ENCODE results near the gene BHLHA9.

BHLHA9 gene

DNA sequence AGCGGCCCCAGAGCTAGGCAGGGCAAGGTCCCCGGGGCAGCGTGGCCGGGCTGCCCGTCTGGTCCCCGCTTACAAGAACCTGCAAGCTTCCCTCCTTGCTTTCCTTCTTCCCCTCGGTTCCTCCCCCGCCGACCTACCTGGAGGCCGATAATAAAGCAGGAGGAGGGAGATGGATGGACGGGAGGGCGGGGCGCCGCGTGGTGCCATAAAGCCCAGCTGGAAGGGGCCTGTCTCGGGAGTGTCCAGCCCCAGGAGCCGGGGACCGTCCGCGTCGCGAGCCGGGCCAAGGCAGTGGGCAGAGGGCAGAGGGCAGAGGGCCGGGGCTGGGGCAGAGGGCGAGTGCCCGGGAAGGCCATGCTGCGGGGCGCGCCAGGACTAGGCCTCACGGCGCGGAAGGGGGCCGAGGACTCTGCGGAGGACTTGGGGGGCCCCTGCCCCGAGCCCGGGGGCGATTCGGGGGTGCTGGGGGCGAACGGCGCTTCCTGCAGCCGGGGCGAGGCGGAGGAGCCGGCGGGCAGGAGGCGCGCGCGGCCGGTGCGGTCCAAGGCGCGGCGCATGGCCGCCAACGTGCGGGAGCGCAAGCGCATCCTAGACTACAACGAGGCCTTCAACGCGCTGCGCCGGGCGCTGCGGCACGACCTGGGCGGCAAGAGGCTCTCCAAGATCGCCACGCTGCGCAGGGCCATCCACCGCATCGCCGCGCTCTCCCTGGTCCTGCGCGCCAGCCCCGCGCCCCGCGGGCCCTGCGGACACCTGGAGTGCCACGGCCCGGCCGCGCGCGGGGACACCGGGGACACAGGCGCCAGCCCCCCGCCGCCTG, at the start of gene BHLHA9:
BHLHA9 (plus strand) TSS at position 235 of the 820 bp plus-strand sequence; CDS start at position 355, 120 bp downstream.
- H3K9ac ChIP-seq (ENCODE audit: low read depth, low read length), result no peak within 1 kb of the TSS
- H3K4me1 ChIP-seq (ENCODE audit: insufficient read depth, low read length), result 0 out of 2 replicates have a peak, but pooled peaks cover 4% of the 10 kb centered on the region
- no peaks in the 10 kb centered on the region for H3K36me3 ChIP-seq (ENCODE audit: insufficient read depth, low read length)
- H3K9me3 ChIP-seq (ENCODE audit: control insufficient read depth, insufficient read depth, low read length), result no peaks in the 10 kb centered on the region

DNA sequence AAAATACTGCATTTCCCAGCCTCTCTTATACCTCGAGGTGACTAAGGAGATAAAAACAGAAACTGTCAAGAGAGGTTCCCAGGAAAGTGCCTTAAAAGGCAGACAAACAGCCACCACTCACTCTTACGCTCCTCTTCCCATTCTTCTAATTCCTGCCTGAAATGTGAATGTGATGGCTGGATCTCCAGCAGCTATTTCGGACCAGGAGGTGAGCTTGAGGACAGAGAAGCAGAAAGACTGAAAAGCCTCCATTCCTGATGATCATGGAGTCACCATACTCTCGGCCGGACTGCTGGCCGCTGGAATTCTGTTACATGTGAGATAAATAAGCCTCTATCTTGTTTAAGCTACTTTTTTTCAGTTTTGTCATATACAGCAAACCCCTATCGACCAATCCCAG, 49.0 kb upstream of the BHLHA9 start:
- Histone ChIP-seq H3K9me3 (ENCODE audit: control insufficient read depth, insufficient read depth, low read length) (no peaks in the 10 kb centered on the region), H3K36me3 (ENCODE audit: insufficient read depth, low read length) (no peaks in the 10 kb centered on the region), H3K4me1 (ENCODE audit: insufficient read depth, low read length) (no peaks in the 10 kb centered on the region), H3K9ac (ENCODE audit: low read depth, low read length) (no peak overlapping the region)

DNA sequence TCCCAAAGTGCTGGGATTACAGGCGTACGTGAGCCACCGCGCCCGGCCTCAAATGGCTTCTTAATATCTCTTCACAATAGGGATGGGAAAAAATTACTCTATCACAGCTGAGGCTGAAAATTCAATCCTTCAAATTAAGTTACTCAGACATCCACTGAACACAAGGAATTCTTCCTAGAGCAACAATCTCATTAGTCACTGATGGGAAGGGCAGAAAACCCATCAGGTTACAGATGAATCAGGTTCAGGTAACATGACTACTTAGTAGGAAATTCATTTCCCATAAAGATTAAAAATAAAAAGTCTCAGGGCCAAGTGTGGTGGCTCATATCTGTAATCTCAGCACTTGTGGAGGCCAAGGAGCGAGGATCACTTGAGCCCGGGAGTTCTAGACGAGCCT, 47.9 kb upstream of the BHLHA9 start:
- no peak overlapping the region for H3K9ac ChIP-seq (ENCODE audit: low read depth, low read length)
- no peaks in the 10 kb centered on the region for H3K4me1 ChIP-seq (ENCODE audit: insufficient read depth, low read length)
- H3K9me3 ChIP-seq (ENCODE audit: control insufficient read depth, insufficient read depth, low read length), result no peaks in the 10 kb centered on the region
- no peaks in the 10 kb centered on the region for H3K36me3 ChIP-seq (ENCODE audit: insufficient read depth, low read length)

DNA sequence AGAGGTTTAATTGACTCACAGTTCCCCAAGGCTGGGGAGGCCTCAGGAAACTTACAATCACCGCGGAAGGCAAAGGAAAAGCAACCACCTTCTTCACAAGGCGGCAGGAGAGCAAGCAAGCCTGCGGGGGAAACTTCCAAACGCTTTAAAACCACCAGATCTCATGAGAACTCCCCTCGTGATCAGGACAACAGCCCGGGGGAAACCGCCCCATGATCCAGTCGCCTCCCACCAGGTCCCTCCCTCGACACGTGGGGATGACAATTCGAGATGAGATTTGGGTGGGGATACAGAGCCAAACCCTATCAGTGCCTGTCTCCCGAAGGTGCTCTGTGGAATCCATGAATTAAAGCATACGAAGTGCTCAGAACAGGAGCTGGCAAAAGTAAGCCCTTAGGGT, 46.6 kb upstream of the BHLHA9 start:
- H3K9me3 ChIP-seq (ENCODE audit: control insufficient read depth, insufficient read depth, low read length), result no peaks in the 10 kb centered on the region
- H3K36me3 ChIP-seq (ENCODE audit: insufficient read depth, low read length), result no peaks in the 10 kb centered on the region
- no peak overlapping the region for H3K9ac ChIP-seq (ENCODE audit: low read depth, low read length)
- H3K4me1 ChIP-seq (ENCODE audit: insufficient read depth, low read length), result no peaks in the 10 kb centered on the region

DNA sequence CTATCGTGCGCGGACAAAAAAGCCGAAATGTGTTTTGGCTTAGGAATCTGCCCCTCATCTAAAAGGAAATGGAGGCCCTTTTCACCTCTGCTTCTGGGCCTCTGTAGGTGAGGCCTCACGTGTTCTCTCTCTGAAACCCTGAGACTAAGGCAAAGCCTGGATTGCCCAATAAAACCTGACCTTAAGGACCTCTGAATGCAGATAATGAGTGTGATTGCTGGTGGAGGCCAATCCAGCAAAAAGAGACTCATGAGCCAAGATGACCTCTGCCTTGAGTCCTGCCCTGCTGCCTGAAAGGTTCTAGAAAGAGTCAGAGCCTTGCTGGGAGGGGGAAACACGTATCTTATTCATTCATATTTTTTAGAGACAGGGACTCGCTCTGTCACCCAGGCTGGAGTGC, 45.9 kb upstream of the BHLHA9 start:
- no peak overlapping the region for H3K9ac ChIP-seq (ENCODE audit: low read depth, low read length)
- no peaks in the 10 kb centered on the region for H3K4me1 ChIP-seq (ENCODE audit: insufficient read depth, low read length)
- no peaks in the 10 kb centered on the region for H3K36me3 ChIP-seq (ENCODE audit: insufficient read depth, low read length)
- H3K9me3 ChIP-seq (ENCODE audit: control insufficient read depth, insufficient read depth, low read length), result no peaks in the 10 kb centered on the region

DNA sequence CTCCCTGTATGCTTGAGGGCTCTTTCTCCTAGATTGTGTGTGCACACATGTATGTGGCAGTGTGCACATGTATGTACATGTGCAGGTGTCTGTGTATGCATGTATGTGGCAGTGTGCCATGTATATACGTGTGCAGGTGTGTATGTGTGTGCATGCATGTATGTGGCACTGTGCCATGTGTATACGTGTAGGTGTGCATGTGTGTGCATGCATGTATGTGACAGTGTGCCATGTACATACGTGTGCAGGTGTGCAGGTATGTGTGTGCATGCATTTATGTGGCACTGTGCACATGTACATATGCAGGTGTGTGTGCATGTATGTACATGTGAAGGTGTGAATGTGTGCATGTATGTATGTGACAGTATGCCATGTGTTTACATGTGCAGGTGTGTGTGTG, 43.9 kb upstream of the BHLHA9 start:
- Histone ChIP-seq H3K4me1 (ENCODE audit: insufficient read depth, low read length) (no peaks in the 10 kb centered on the region), H3K9me3 (ENCODE audit: control insufficient read depth, insufficient read depth, low read length) (no peaks in the 10 kb centered on the region), H3K9ac (ENCODE audit: low read depth, low read length) (no peak overlapping the region), H3K36me3 (ENCODE audit: insufficient read depth, low read length) (no peaks in the 10 kb centered on the region)

DNA sequence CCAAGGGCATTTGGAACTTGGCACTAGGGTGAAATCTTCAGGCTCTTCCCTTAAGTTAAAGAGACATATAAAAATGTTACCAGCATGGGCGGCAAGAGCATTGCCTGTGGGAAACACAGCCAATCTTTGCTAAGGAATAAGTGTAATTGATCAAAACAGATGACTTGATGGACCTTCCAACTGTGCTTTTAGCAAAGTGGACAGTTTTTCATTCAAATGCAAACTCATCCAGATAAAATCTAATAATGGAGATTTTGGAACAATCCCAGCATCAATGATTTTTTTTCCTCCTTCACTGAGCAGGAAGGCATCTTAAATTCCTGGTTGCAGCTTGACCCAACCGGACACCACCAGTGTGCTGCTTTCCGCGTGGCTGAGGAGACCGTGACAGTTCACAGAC, 42.9 kb upstream of the BHLHA9 start:
- Histone ChIP-seq H3K36me3 (ENCODE audit: insufficient read depth, low read length) (no peaks in the 10 kb centered on the region), H3K9ac (ENCODE audit: low read depth, low read length) (no peak overlapping the region), H3K9me3 (ENCODE audit: control insufficient read depth, insufficient read depth, low read length) (no peaks in the 10 kb centered on the region), H3K4me1 (ENCODE audit: insufficient read depth, low read length) (no peaks in the 10 kb centered on the region)

DNA sequence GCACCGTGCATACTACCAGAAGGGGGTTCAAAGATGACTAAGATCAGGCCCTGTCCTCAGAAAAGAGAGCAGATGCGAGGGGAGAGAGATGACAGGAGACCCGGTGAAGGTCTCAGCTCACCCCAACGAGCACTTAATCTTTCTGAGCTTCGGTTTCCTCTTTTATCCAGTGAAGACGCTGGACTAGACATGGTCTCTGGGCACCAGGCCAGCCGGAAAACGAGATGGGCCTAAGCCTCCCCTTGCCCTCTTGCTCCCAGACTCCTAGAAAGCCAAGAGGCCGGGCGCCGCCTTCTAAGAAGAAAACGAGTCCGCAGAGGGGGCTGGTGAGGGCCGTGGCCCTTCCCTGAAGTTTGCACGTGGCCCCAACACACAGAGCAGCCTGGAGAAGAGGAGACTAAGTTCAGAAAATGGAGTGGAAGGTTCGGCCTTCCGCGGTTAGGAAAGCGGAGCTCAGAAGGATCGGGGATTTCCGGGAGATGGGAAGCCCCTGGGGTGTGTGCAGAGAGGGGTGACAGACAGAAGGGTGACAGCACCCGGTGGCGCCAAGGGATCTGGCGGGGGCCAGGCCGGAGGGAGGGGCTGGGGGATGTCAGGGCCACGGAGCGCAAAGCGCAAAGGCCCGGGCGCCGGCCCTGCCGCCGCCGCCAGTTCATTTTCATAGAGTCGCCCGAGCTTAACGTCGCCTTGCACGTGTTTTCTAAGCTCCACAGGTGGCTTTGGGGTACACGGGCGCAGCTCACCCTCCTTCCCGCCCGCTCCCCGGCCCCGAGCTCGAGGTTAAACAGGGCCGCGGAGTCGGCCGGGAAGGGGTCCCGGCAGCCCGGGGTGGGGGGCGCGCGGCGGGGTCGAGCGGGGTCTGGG, 42.1 kb upstream of the BHLHA9 start:
- peak overlapping the region; percentile 30; the same call in 1 of the 2 replicates for H3K9ac ChIP-seq (ENCODE audit: low read depth, low read length)
- no peaks in the 10 kb centered on the region for H3K36me3 ChIP-seq (ENCODE audit: insufficient read depth, low read length)
- H3K4me1 ChIP-seq (ENCODE audit: insufficient read depth, low read length), result no peaks in the 10 kb centered on the region
- no peaks in the 10 kb centered on the region for H3K9me3 ChIP-seq (ENCODE audit: control insufficient read depth, insufficient read depth, low read length)

DNA sequence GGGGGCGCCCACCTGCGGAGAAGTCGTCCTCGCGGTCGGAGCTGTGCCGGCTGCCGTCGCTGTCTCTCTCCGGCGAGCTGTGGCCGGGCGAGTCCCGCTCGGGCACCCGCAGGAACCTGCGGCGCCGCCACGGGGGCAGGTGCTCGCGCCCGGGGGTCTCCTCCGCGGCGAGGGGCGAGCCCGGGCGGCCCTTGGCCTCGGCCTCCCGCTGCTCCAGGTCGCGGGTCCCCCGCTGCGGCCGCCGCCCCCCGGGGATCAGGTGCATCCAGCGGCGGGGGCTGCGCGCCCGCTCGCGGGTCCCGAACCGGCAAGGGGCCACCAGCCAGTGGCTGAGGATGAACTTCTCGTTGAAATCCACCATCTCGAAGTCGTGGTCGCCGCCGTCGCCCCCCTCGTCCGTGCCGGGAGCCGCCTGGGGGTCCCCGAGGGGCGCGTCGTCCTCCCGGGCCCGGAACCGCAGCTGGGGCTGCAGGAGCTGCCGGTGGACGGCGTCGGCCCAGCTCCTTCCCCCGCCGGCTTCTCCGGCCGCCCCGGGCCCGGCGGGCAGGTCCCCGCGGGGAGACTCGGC, 41.4 kb upstream of the BHLHA9 start:
- Histone ChIP-seq H3K9ac (ENCODE audit: low read depth, low read length) (peak overlapping the region; percentile 60; the same call in 1 of the 2 replicates), H3K9me3 (ENCODE audit: control insufficient read depth, insufficient read depth, low read length) (no peaks in the 10 kb centered on the region), H3K36me3 (ENCODE audit: insufficient read depth, low read length) (no peaks in the 10 kb centered on the region), H3K4me1 (ENCODE audit: insufficient read depth, low read length) (no peaks in the 10 kb centered on the region)

DNA sequence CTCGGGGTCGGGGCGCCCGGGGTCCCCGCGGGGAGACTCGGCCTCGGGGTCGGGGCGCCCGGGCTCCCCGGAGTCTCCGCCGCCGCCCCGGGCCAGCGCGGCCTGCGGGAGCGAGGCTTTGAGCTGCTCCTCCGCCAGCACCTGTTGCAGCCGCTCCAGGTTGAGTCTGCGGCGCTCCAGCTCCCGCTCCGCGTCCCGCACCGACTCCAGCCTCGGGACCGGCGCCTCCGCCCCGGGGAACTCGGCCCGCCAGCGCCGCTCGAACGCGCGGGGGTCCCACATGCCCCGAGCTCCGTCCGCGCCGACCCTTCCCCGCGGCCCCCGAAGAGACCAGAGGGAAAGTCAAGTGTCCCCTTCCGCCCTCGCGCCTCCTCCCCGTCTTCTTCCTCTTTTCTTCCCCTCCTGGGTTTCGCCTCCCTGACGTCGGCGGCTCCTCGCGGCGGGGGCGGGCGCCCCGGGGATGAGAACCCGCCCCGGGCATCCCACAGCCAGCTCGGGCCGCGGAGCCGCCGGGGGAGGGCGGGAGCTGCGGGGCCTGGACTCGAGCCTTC, 40.8 kb upstream of the BHLHA9 start:
- H3K9ac ChIP-seq (ENCODE audit: low read depth, low read length), result peak overlapping the region; percentile 60; the same call in 1 of the 2 replicates
- H3K4me1 ChIP-seq (ENCODE audit: insufficient read depth, low read length), result no peaks in the 10 kb centered on the region
- H3K36me3 ChIP-seq (ENCODE audit: insufficient read depth, low read length), result no peaks in the 10 kb centered on the region
- no peaks in the 10 kb centered on the region for H3K9me3 ChIP-seq (ENCODE audit: control insufficient read depth, insufficient read depth, low read length)

DNA sequence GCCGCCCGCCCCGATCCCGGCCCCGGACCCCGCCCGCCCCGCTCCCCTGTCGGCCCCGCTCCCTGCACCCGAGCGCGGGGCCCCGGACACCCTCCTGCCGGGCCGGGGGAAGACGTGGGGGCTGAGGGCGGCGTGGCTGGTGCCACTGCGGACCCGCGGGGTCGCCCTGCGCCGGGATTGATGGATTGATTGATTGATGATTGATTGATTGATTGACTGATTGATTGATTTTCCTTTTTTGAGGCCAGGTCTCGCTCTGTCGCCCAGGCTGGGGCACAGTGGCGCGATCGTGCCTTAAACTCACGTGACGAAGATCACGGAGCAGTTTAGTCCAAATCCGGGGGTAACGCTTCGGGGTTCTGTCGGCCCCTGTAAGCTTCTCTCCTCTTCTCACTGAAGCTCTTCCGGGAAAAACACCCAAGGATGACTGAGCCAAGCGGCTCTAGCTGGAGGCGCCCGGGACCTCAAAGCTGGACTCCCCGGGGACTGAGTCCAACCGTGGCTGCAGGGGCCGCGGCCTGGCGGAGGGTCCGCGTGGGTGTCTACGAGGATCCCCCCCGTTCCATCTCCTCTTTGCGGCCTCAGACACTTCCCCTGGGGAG, 40.2 kb upstream of the BHLHA9 start:
- no peaks in the 10 kb centered on the region for H3K9me3 ChIP-seq (ENCODE audit: control insufficient read depth, insufficient read depth, low read length)
- peak overlapping the region; percentile 60; the same call in 1 of the 2 replicates for H3K9ac ChIP-seq (ENCODE audit: low read depth, low read length)
- no peaks in the 10 kb centered on the region for H3K36me3 ChIP-seq (ENCODE audit: insufficient read depth, low read length)
- H3K4me1 ChIP-seq (ENCODE audit: insufficient read depth, low read length), result no peaks in the 10 kb centered on the region

DNA sequence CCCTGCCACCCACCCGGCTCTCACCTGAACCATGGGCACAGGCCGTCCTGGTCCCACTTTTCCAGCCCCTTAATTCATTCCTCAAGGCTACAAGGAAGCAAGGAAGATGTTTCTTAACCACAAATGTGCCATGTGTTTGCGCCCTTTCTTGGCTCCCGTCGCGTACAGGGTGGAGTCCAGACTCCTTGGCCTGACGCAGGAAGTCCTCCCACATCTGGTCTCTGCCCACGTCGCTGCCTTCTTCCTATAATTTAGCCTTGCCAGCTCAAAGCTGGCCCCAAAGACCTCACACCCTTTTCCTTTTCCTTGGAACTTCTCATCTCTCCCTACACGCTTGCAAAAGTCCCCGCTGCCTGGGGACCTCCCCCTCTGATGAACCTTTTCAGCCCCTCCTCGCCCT, 38.8 kb upstream of the BHLHA9 start:
- no peaks in the 10 kb centered on the region for H3K9me3 ChIP-seq (ENCODE audit: control insufficient read depth, insufficient read depth, low read length)
- H3K36me3 ChIP-seq (ENCODE audit: insufficient read depth, low read length), result no peaks in the 10 kb centered on the region
- H3K9ac ChIP-seq (ENCODE audit: low read depth, low read length), result no peak overlapping the region
- no peaks in the 10 kb centered on the region for H3K4me1 ChIP-seq (ENCODE audit: insufficient read depth, low read length)

DNA sequence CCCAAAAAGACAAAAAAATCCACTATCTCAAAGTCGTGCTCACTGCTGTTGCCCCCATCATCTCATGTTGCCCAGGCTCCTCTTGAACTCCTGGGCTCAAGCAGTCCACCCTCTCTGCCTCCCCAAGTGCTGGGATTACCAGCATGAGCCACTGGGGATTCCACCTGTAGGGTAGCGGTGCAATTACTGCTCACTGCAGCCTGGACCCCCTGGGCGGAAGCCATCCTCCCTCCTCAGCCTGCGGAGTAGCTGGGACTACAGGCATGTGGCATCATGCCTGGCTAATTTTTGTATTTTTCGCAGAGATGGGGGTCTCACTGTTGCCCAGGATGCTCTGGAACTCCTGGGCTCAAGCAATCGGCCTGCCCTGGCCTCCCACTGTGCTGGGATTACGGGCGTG, 37.9 kb upstream of the BHLHA9 start:
- no peaks in the 10 kb centered on the region for H3K9me3 ChIP-seq (ENCODE audit: control insufficient read depth, insufficient read depth, low read length)
- no peak overlapping the region for H3K9ac ChIP-seq (ENCODE audit: low read depth, low read length)
- no peaks in the 10 kb centered on the region for H3K4me1 ChIP-seq (ENCODE audit: insufficient read depth, low read length)
- no peaks in the 10 kb centered on the region for H3K36me3 ChIP-seq (ENCODE audit: insufficient read depth, low read length)

DNA sequence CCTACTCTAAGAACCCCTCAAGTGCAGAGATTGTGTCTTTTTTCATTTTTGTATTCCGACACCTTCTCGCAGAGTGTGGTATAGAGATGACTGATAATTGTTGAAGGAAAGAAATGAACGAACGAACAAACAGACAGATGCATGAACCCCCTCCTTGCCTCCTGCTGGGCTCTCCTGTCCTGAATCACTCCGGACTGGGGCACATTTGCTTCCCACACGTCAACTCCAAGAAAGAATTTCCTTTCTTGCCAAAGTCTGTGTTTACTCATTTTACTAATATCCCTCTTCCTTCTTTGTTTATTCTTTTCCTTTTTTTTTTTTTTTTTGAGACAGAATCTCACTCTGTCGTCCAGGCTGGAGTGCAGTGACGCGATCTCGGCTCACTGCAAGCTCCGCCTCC, 37.5 kb upstream of the BHLHA9 start:
- Histone ChIP-seq H3K9ac (ENCODE audit: low read depth, low read length) (no peak overlapping the region), H3K4me1 (ENCODE audit: insufficient read depth, low read length) (no peaks in the 10 kb centered on the region), H3K36me3 (ENCODE audit: insufficient read depth, low read length) (no peaks in the 10 kb centered on the region), H3K9me3 (ENCODE audit: control insufficient read depth, insufficient read depth, low read length) (no peaks in the 10 kb centered on the region)

Data from ES-I3 (cell line).